HepG2 (cell line): ENCODE data around the gene HABP4. TPM values are rescaled to one million over a fixed set of nuclear protein-coding genes. Genes with fewer than 3 reads are reported as not detected.

ENCODE experiments used
- AGO1 ChIP-seq: fragments of 200-400 bp; formaldehyde crosslinking; IDR thresholded peaks from 2 replicates; pipeline ENCODE4 v1.6.1; 2017; ENCODE audit warnings: mild to moderate bottlenecking, low read depth, low read length, moderate library complexity; ENCODE audit not compliant: poor library complexity, severe bottlenecking
- HNF4G ChIP-seq, 2 experiments: sonication (generic) in 1 of 2; formaldehyde crosslinking in 1 of 2; IDR thresholded peaks; 2 replicates each; pipeline versions ENCODE4 v1.4.0 to v1.6.1; 2011 to 2020; ENCODE audit warnings: borderline replicate concordance in 2 of 2, low read depth in 2 of 2, mild to moderate bottlenecking in 2 of 2, low read length in 1 of 2, missing genetic modification reagents in 1 of 2, moderate library complexity in 1 of 2
- HNRNPUL1 ChIP-seq: fragments of 200-400 bp; formaldehyde crosslinking; IDR thresholded peaks from 2 replicates; pipeline ENCODE4 v1.6.1; 2017; ENCODE audit warnings: low read depth, mild to moderate bottlenecking, low read length, moderate library complexity
- HOXD1 ChIP-seq: sonication (generic); formaldehyde crosslinking; IDR thresholded peaks from 2 replicates; pipeline ENCODE4 v1.5.0; 2020; ENCODE audit warnings: missing genetic modification reagents
- ISX ChIP-seq: sonication (generic); formaldehyde crosslinking; conservative IDR thresholded peaks from 2 replicates; pipeline ENCODE4 v1.5.0; 2020; ENCODE audit warnings: missing genetic modification reagents
- MAFG ChIP-seq: sonication (generic); formaldehyde crosslinking; IDR thresholded peaks from 2 replicates; pipeline ENCODE4 v1.5.1; 2020; ENCODE audit warnings: mild to moderate bottlenecking, missing genetic modification reagents
- NONO ChIP-seq, 2 experiments: fragments of 450-650 bp in 1 of 2; sonication (generic) in 1 of 2; formaldehyde crosslinking in 1 of 2; IDR thresholded peaks in 1 of 2; conservative IDR thresholded peaks in 1 of 2; 2 replicates each; pipeline versions ENCODE4 v1.6.1 to v1.8.0; 2017 to 2022; ENCODE audit warnings: mild to moderate bottlenecking in 1 of 2, missing genetic modification reagents in 1 of 2, moderate library complexity in 1 of 2
- PAWR ChIP-seq: sonication (generic); formaldehyde crosslinking; IDR thresholded peaks from 2 replicates; pipeline ENCODE4 v1.4.0; 2020; ENCODE audit warnings: missing genetic modification reagents, mild to moderate bottlenecking, borderline replicate concordance
- PBX2 ChIP-seq: IDR thresholded peaks from 2 replicates; pipeline ENCODE4 v1.6.1; 2016; ENCODE audit warnings: control low read depth
- POLR2AphosphoS5 ChIP-seq: IDR thresholded peaks from 2 replicates; pipeline ENCODE4 v1.6.1; 2012; ENCODE audit warnings: low read depth, low read length
- PRPF4 ChIP-seq: fragments of 200-400 bp; formaldehyde crosslinking; IDR thresholded peaks from 2 replicates; pipeline ENCODE4 v1.6.1; 2016; ENCODE audit warnings: low read length, low read depth; ENCODE audit not compliant: poor library complexity, severe bottlenecking
- SNAPC5 ChIP-seq: sonication (generic); formaldehyde crosslinking; IDR thresholded peaks from 2 replicates; pipeline ENCODE4 v1.8.1; 2023; ENCODE audit warnings: mild to moderate bottlenecking, missing genetic modification reagents, borderline replicate concordance
- TBP ChIP-seq: sonication (generic); formaldehyde crosslinking; IDR thresholded peaks from 2 replicates; pipeline ENCODE4 v1.5.0; 2020; ENCODE audit warnings: missing genetic modification reagents
- TFE3 ChIP-seq: IDR thresholded peaks from 2 replicates; pipeline ENCODE4 v1.6.1; 2016
- ZMYM3 ChIP-seq: sonication (generic); formaldehyde crosslinking; IDR thresholded peaks from 2 replicates; pipeline ENCODE4 v1.5.1; 2020; ENCODE audit warnings: mild to moderate bottlenecking, missing genetic modification reagents
- ZNF382 ChIP-seq: sonication (generic); formaldehyde crosslinking; IDR thresholded peaks from 2 replicates; pipeline ENCODE4 v1.5.0; 2020; ENCODE audit warnings: missing genetic modification reagents, mild to moderate bottlenecking, borderline replicate concordance
- ZNF563 ChIP-seq: sonication (generic); formaldehyde crosslinking; IDR thresholded peaks from 2 replicates; pipeline ENCODE4 v1.8.0; 2022; ENCODE audit warnings: mild to moderate bottlenecking, moderate library complexity, missing genetic modification reagents
- ZNF710 ChIP-seq: sonication (generic); formaldehyde crosslinking; IDR thresholded peaks from 2 replicates; pipeline ENCODE4 v1.5.0; 2020; ENCODE audit warnings: mild to moderate bottlenecking, missing genetic modification reagents, borderline replicate concordance
- polyA plus RNA-seq, 8 experiments: library from polyadenylated mRNA; depleted of rRNA in 3 of 8; stranded (reverse) in 7 of 8; unstranded in 1 of 8; fragments of >200 nt; fragmentation: Illumina TruSeq in 4 of 8; extraction: Trizol in 4 of 8; gene quantifications; 2 replicates each; pipeline versions ENCODE4 v1.2.1 to v1.2.3, GENCODE V29; 2011 to 2016; ENCODE audit warnings: low read depth in 4 of 8, missing spikeins in 1 of 8, mixed read lengths in 1 of 8; ENCODE audit not compliant: insufficient read depth in 1 of 8
- total RNA-seq, 5 experiments: library from RNA; depleted of rRNA; stranded (reverse); fragments of >200 nt; fragmentation: Illumina TruSeq; extraction: Trizol; gene quantifications; 2 replicates each; pipeline ENCODE4 v1.2.3, GENCODE V29; 2016; ENCODE audit warnings: low read depth in 1 of 5
- TF ChIP-seq, protein P1 (sequence below): sonication (generic); formaldehyde crosslinking; IDR thresholded peaks from 2 replicates; pipeline ENCODE4 v1.5.0; 2020; ENCODE audit warnings: missing genetic modification reagents
- TF ChIP-seq, protein P2 (sequence below): sonication (generic); formaldehyde crosslinking; IDR thresholded peaks from 2 replicates; pipeline ENCODE4 v1.5.0; 2020; ENCODE audit warnings: mild to moderate bottlenecking, missing genetic modification reagents

HABP4 gene
- total and polyA plus RNA-seq, 2 of the 13 experiments (the other 11 are each of a cell fraction or from before 2014, with no cell fraction given): 14.3 to 26.6 TPM

DNA sequence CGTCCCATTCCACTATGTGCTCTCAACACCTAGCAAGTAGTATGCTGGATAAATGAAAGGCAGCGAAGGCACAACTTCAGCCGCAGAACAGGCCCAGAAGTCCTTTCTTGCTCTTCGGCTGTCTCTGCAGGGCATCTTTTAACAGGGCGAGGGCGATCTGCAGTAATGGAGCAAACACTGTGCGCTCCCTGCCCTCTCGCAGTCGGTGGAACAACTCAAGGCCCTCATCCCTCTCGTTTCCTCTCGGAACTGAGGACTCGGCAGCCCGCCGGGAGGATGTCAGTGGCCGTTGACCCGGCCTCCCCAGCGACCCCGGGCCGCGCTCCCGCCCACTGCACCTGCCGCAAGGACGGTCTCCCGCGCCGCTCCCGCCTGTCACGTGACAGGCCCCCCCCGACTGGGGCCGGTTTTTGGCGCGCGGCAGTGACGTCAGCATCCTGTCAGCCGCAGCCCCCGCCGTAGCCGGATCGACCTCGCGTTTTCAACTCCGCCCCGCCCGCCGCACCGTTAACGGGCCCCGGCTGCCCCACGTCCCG lies 32.9 kb upstream of the HABP4 start (continued):
- TF ChIP-seq, protein P1, sequence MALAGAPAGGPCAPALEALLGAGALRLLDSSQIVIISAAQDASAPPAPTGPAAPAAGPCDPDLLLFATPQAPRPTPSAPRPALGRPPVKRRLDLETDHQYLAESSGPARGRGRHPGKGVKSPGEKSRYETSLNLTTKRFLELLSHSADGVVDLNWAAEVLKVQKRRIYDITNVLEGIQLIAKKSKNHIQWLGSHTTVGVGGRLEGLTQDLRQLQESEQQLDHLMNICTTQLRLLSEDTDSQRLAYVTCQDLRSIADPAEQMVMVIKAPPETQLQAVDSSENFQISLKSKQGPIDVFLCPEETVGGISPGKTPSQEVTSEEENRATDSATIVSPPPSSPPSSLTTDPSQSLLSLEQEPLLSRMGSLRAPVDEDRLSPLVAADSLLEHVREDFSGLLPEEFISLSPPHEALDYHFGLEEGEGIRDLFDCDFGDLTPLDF (CRISPR knock-in tag): peak; percentile 97
- TF ChIP-seq, protein P2, sequence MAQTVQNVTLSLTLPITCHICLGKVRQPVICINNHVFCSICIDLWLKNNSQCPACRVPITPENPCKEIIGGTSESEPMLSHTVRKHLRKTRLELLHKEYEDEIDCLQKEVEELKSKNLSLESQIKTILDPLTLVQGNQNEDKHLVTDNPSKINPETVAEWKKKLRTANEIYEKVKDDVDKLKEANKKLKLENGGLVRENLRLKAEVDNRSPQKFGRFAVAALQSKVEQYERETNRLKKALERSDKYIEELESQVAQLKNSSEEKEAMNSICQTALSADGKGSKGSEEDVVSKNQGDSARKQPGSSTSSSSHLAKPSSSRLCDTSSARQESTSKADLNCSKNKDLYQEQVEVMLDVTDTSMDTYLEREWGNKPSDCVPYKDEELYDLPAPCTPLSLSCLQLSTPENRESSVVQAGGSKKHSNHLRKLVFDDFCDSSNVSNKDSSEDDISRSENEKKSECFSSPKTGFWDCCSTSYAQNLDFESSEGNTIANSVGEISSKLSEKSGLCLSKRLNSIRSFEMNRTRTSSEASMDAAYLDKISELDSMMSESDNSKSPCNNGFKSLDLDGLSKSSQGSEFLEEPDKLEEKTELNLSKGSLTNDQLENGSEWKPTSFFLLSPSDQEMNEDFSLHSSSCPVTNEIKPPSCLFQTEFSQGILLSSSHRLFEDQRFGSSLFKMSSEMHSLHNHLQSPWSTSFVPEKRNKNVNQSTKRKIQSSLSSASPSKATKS (CRISPR knock-in tag): no peak
- no peak for TF ChIP-seq SNAPC5 (CRISPR knock-in tag)
- no peak for TF ChIP-seq AGO1
- TF ChIP-seq ZNF563 (CRISPR knock-in tag): 0 out of 2 replicates have a peak, but pooled peaks have one; percentile 47
- peak; percentile 93 for TF ChIP-seq TFE3 (CRISPR knock-in tag)
- no peak; the same call in 1 of the 2 replicates for TF ChIP-seq HNF4G (IDR thresholded peaks at IDR 0.05; ENCODE audit: borderline replicate concordance, low read depth, low read length)
- peak; percentile 64; the same call in 1 of the 2 replicates for TF ChIP-seq HNF4G (CRISPR knock-in tag; IDR thresholded peaks at IDR 0.05; ENCODE audit: borderline replicate concordance, low read depth)
- TF ChIP-seq HNRNPUL1: 0 out of 2 replicates have a peak, but pooled peaks have one; percentile 33
- TF ChIP-seq POLR2AphosphoS5: peak; percentile 84
- TF ChIP-seq HOXD1 (CRISPR knock-in tag): peak; percentile 71; the same call in 1 of the 2 replicates
- no peak for TF ChIP-seq ZNF382
- no peak for TF ChIP-seq MAFG (CRISPR knock-in tag)
- TF ChIP-seq PAWR: 0 out of 2 replicates have a peak, but pooled peaks have one; percentile 44
- peak; percentile 86 for TF ChIP-seq ZNF710
- no peak for TF ChIP-seq TBP (CRISPR knock-in tag)
- no peak for TF ChIP-seq ISX (CRISPR knock-in tag)
- TF ChIP-seq PRPF4: no peak
- TF ChIP-seq NONO (IDR thresholded peaks at IDR 0.05): no peak
- TF ChIP-seq NONO (CRISPR knock-in tag; conservative IDR thresholded peaks at IDR 0.05): peak; percentile 95
- peak; percentile 37; the same call in 1 of the 2 replicates for TF ChIP-seq ZMYM3 (CRISPR knock-in tag)
- TF ChIP-seq PBX2 (CRISPR knock-in tag): 0 out of 2 replicates have a peak, but pooled peaks have one; percentile 9
